Activated CD4-positive, alpha-beta memory T cell treated with anti-CD3 and anti-CD28 coated beads for 36 hours (primary cell): Measurements from ENCODE around the gene CALCR. TPM values are rescaled to one million over a fixed set of nuclear protein-coding genes. Genes with fewer than 3 reads are reported as not detected.

ENCODE experiments used
- CTCF ChIA-PET: fragments of 350-600 bp; sonication (Branson Sonifier 250); formaldehyde crosslinking; loops from one replicate; lab custom pipeline; 2021; ENCODE audit warnings: antibody characterized with exemption, inconsistent platforms; lab: Charles Lee
- POLR2A ChIA-PET: fragments of 350-600 bp; sonication (Branson Sonifier 250); formaldehyde crosslinking; loops from one replicate; lab custom pipeline; 2021; ENCODE audit warnings: antibody characterized with exemption; lab: Charles Lee
- DNase-seq: peaks from one replicate; pipeline ENCODE4 v3.0.0-alpha.2; 2020
- H3K27ac Mint-ChIP-seq: one replicate; pipeline ENCODE4 v1.8.0; 2021; ENCODE audit warnings: mixed read lengths
- H3K27me3 Mint-ChIP-seq: one replicate; pipeline ENCODE4 v1.8.0; 2021; ENCODE audit warnings: mixed read lengths
- H3K36me3 Mint-ChIP-seq: one replicate; pipeline ENCODE4 v1.8.0; 2021; ENCODE audit warnings: mixed read lengths
- H3K4me1 Mint-ChIP-seq: one replicate; pipeline ENCODE4 v1.8.0; 2021; ENCODE audit warnings: low read depth, mixed read lengths
- H3K4me3 Mint-ChIP-seq: one replicate; pipeline ENCODE4 v1.8.0; 2021; ENCODE audit warnings: mild to moderate bottlenecking, mixed read lengths
- H3K9me3 Mint-ChIP-seq: one replicate; pipeline ENCODE4 v1.8.0; 2021; ENCODE audit warnings: mixed read lengths
- intact Hi-C: fragments of 100-400 bp; cut with micrococcal nuclease; formaldehyde crosslinking; loops from one replicate; pipeline ENCODE4 v1.15.1; 2023
- total RNA-seq, 2 experiments: library from RNA; stranded (reverse); gene quantifications; one replicate each; pipeline ENCODE4 v1.2.3, GENCODE V29; 2021

CALCR gene
- total RNA-seq, 2 experiments from 2014 or later: not detected

DNA sequence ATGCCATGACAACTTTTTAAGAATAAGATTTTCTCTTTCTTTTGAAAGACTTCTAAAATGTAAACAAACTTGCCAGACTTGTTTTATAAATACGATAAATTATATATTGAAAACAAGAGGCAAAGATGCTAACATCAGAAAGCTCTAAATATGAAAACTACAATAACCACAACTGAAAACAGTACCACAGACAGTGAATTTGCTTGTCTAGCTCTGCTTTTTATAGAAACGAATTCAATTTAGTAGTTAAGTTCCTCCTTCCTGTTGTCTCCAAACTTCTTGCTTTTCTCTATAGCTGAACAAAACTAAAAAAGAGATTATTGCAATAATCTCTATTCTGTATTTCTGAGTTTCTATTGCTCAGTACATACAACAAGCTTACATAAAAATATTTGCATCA, 147.4 kb downstream of the CALCR start:
- ChIA-PET POLR2A (no interaction called here), CTCF (no interaction called here)
- no peaks in the 10 kb centered on the region for H3K36me3 Mint-ChIP-seq
- no peak overlapping the region for H3K4me3 Mint-ChIP-seq
- DNase-seq: no peak
- H3K9me3 Mint-ChIP-seq: no peaks in the 10 kb centered on the region
- intact Hi-C loops: no loop called here
- no peak overlapping the region for H3K27ac Mint-ChIP-seq
- peaks cover 3% of the 10 kb centered on the region for H3K27me3 Mint-ChIP-seq
- no peaks in the 10 kb centered on the region for H3K4me1 Mint-ChIP-seq

GRCh38 chr7:93426155-93426696, 148.3 kb downstream of the CALCR start:
- Mint-ChIP-seq H3K4me1 (no peaks in the 10 kb centered on the region), H3K36me3 (no peaks in the 10 kb centered on the region), H3K27ac (no peak overlapping the region), H3K27me3 (peaks cover 6% of the 10 kb centered on the region), H3K9me3 (no peaks in the 10 kb centered on the region), H3K4me3 (no peak overlapping the region)
- ChIA-PET POLR2A (no interaction called here), CTCF (no interaction called here)
- DNase-seq: no peak
- intact Hi-C loops: no loop called here

DNA sequence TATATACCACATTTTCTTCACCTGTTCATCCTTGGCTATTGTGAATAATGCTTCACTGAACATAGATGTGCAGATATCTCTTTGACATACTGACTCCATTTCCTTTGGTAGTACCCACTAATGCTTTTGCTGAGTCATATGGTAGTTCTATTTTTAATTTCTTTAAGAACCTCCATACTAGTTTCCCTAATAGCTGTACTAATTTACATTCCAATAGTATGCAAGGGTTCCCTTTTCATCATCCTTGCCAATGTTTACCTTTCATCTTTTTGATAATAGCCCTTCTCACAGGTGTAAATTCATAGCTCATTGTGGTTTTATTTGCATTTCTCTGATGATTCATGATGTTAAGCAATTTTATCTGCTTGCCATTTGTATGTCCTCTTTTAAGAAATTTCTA, 159.9 kb downstream of the CALCR start:
- DNase-seq: no peak
- H3K36me3 Mint-ChIP-seq: no peaks in the 10 kb centered on the region
- H3K27me3 Mint-ChIP-seq: peaks cover 6% of the 10 kb centered on the region
- no peak overlapping the region for H3K4me3 Mint-ChIP-seq
- H3K27ac Mint-ChIP-seq: no peak overlapping the region
- H3K4me1 Mint-ChIP-seq: no peaks in the 10 kb centered on the region
- intact Hi-C loops: no loop called here
- ChIA-PET CTCF (no interaction called here), POLR2A (no interaction called here)
- no peaks in the 10 kb centered on the region for H3K9me3 Mint-ChIP-seq

- CTCF ChIA-PET: no interaction called here
- no peak for DNase-seq
- H3K27ac Mint-ChIP-seq: no peak overlapping the region
- H3K4me3 Mint-ChIP-seq: no peak overlapping the region
- POLR2A ChIA-PET: no interaction called here
- H3K4me1 Mint-ChIP-seq: no peaks in the 10 kb centered on the region
- intact Hi-C loops: no loop called here
- peaks cover 13% of the 10 kb centered on the region for H3K9me3 Mint-ChIP-seq
- H3K27me3 Mint-ChIP-seq: peaks cover 5% of the 10 kb centered on the region
- no peaks in the 10 kb centered on the region for H3K36me3 Mint-ChIP-seq
Observed at GRCh38 chr7:93409324-93409723, 165.2 kb downstream of the CALCR start.

- H3K36me3 Mint-ChIP-seq: no peaks in the 10 kb centered on the region
- CTCF ChIA-PET: no interaction called here
Observed at GRCh38 chr7:93407239-93407638, 167.3 kb downstream of the CALCR start.

DNA sequence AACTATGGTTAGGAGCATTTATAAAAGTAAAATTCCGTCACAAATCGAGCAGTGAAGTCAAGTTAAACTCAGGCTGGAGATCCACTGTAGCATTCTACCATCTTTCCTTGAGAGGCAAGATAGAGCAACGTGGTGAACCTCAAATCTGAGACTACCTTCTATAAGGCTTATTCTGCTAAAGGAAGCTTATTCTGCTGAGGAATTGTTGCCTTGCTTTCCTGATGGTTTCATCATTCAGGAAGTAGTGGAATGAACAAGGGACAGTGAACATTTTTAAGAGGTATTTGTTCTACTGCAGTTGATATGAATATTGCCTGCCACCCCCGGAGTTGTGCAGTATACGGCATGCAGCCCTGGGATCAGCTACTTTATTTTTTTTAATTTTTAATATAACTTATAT, 171.6 kb downstream of the CALCR start:
- Mint-ChIP-seq H3K27ac (no peak overlapping the region), H3K4me1 (no peaks in the 10 kb centered on the region), H3K27me3 (peaks cover 3% of the 10 kb centered on the region), H3K9me3 (peaks cover 13% of the 10 kb centered on the region), H3K36me3 (no peaks in the 10 kb centered on the region), H3K4me3 (no peak overlapping the region)
- ChIA-PET POLR2A (no interaction called here), CTCF (no interaction called here)
- DNase-seq: no peak
- intact Hi-C loops: no loop called here

More at GRCh38 chr7:93407239-93407638, 167.3 kb downstream of the CALCR start:
- DNase-seq: no peak
- Mint-ChIP-seq H3K27me3 (peaks cover 6% of the 10 kb centered on the region), H3K4me1 (no peaks in the 10 kb centered on the region), H3K4me3 (no peak overlapping the region), H3K27ac (no peak overlapping the region), H3K9me3 (peaks cover 13% of the 10 kb centered on the region)
- intact Hi-C loops: no loop called here
- POLR2A ChIA-PET: no interaction called here

GRCh38 chr7:93399642-93400041, 174.9 kb downstream of the CALCR start:
- Mint-ChIP-seq H3K4me1 (no peaks in the 10 kb centered on the region), H3K36me3 (no peaks in the 10 kb centered on the region), H3K27me3 (peaks cover 3% of the 10 kb centered on the region), H3K9me3 (no peaks in the 10 kb centered on the region), H3K4me3 (no peak overlapping the region), H3K27ac (no peak overlapping the region)
- ChIA-PET POLR2A (no interaction called here), CTCF (no interaction called here)
- intact Hi-C loops: no loop called here
- DNase-seq: no peak

DNA sequence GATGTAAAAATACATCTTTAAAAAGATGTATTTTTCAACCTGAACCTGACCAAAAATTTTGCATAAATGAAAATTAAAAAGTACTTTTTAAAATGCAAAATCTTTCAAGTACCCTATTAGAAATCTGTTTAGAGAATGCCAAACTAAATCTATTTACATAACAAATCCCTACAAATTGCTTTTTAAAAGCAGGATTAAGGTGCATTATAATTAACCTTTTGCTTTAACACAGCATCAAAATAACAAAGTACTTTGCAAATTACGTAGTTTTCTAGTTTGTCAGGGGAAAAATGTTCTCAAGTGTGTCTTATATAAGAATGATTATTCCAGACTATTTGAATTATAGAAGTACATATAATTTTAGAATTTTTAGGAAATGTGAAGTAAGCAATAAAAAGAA, 181.5 kb downstream of the CALCR start:
- H3K4me3 Mint-ChIP-seq: no peak overlapping the region
- no peak for DNase-seq
- H3K36me3 Mint-ChIP-seq: no peaks in the 10 kb centered on the region
- CTCF ChIA-PET: no interaction called here
- POLR2A ChIA-PET: no interaction called here
- intact Hi-C loops: no loop called here
- H3K4me1 Mint-ChIP-seq: no peaks in the 10 kb centered on the region
- H3K9me3 Mint-ChIP-seq: no peaks in the 10 kb centered on the region
- peaks cover 3% of the 10 kb centered on the region for H3K27me3 Mint-ChIP-seq
- no peak overlapping the region for H3K27ac Mint-ChIP-seq

DNA sequence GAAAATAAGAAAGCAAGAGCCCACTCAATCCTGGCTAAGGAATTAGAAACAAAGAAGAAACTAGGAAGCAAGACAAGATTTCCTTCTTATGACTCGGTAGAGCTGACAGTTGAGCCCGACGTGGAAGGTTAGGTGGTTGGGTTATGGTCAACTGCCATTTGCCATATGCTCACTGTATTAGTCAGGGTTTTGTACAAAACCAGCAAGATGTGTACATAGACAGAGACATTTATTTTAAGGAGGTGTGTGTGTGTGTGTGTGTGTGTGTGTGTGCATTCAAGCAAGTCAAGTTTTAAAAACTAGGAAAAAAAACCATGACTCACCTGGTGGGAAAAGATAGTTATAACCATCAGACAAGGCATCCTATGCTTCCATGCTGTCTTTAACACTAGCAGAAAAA, 183.9 kb downstream of the CALCR start:
- Mint-ChIP-seq H3K9me3 (no peaks in the 10 kb centered on the region), H3K4me3 (no peak overlapping the region), H3K27me3 (peaks cover 12% of the 10 kb centered on the region), H3K27ac (no peak overlapping the region), H3K4me1 (no peaks in the 10 kb centered on the region), H3K36me3 (no peaks in the 10 kb centered on the region)
- ChIA-PET CTCF (no interaction called here), POLR2A (no interaction called here)
- no peak for DNase-seq
- intact Hi-C loops: no loop called here

GRCh38 chr7:93382362-93382761, 192.2 kb downstream of the CALCR start:
- no peaks in the 10 kb centered on the region for H3K9me3 Mint-ChIP-seq
- no peaks in the 10 kb centered on the region for H3K4me1 Mint-ChIP-seq
- no peak overlapping the region for H3K27ac Mint-ChIP-seq
- peaks cover 19% of the 10 kb centered on the region for H3K27me3 Mint-ChIP-seq
- CTCF ChIA-PET: no interaction called here
- intact Hi-C loops: no loop called here
- DNase-seq: no peak
- H3K4me3 Mint-ChIP-seq: no peak overlapping the region
- POLR2A ChIA-PET: no interaction called here
- no peaks in the 10 kb centered on the region for H3K36me3 Mint-ChIP-seq

GRCh38 chr7:93378131-93378760, 196.3 kb downstream of the CALCR start:
- DNase-seq: no peak
- Mint-ChIP-seq H3K4me3 (no peak overlapping the region), H3K27me3 (peaks cover 13% of the 10 kb centered on the region), H3K4me1 (no peaks in the 10 kb centered on the region), H3K27ac (no peak overlapping the region), H3K36me3 (no peaks in the 10 kb centered on the region), H3K9me3 (no peaks in the 10 kb centered on the region)
- POLR2A ChIA-PET: no interaction called here
- intact Hi-C loops: no loop called here
- CTCF ChIA-PET: no interaction called here

GRCh38 chr7:93375603-93376002, 198.9 kb downstream of the CALCR start:
- POLR2A ChIA-PET: no interaction called here

More at GRCh38 chr7:93375603-93376002, 198.9 kb downstream of the CALCR start:
- CTCF ChIA-PET: interaction anchor here (0.7 to 1.3 kb wide), 2 partner anchors 15 to 123 kb away, joined by 3 read pairs; no protein-coding TSS in a partner anchor
- Mint-ChIP-seq H3K4me1 (no peaks in the 10 kb centered on the region), H3K27me3 (peaks cover 16% of the 10 kb centered on the region), H3K4me3 (no peak overlapping the region), H3K36me3 (no peaks in the 10 kb centered on the region), H3K27ac (no peak overlapping the region), H3K9me3 (peaks cover 5% of the 10 kb centered on the region)
- no peak for DNase-seq
- intact Hi-C loops: loop anchor here (2.0 kb wide), 1 partner anchor 131 kb away; no protein-coding TSS in a partner anchor
